Ureter (tissue), 1 donor: ENCODE results near the gene CAPZA1. TPM values are rescaled to one million over a fixed set of nuclear protein-coding genes. Genes with fewer than 3 reads are reported as not detected.

Source experiments
- DNase-seq: peaks from one replicate; pipeline ENCODE4 v3.0.0-alpha.2; 2020; ENCODE audit warnings: low spot score
- total RNA-seq: library from RNA; stranded (reverse); gene quantifications from one replicate; pipeline ENCODE4 v1.2.4, GENCODE V29; 2023
- donor health status: DM: yes; HTN: yes; CAD: no.

CAPZA1 gene
- total RNA-seq, 1 donor from 2014 or later: 146 TPM

DNA sequence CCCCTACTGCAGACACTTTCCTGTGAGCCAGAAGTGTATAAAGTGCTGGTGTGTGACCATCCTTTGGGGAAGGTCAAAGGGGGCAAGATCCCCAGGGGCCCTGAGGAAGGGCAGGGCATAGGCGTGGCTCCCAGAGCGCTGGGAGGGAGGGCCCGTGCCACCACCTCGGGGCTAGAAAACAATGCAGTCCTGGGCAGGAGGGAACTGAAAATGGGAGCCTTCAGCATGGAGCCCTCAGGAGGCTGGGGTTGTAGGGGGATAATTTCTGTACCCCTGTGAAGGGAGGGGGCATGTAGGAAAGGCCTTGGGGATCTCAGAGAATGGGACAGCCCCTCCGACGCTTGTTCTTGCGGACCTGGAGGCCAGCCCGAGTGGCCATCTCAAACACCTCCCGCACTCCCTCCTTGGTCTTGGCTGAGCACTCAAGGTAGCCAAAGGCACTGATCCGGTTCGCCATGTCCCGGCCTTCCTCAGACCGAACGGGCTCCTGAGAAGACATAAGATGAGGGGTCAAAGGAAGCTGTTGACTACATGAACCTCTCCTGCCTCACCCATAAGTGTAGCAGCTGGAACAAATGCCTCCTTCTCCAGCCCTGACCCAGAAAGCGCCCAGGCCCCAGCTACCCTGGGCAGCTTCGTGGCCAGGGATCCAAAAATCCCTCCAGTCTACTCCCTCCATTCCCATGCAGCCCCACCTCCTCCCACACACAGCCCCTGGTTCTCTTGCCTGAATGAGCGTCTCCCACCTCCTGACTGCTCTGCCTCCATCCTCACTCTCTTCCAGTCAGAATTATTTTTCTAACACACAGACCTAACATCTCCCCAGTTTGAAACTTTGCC, 81.8 kb downstream of the CAPZA1 start:
- DNase-seq: no peak

DNA sequence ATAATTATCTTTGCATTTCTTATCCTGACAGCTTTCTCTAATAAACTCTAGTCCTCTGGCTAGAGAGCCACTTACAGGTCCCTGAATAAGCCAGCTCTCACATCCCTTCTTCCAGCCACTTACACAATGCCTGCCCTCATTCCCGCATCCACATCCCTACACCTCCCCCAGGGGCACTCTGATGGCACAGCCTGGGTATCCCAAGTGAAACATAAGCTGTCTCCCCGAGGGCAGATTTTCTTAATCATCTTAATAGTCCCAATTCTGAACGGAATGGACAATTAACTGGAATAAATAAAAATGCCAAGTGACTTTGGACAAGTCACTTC, 82.4 kb downstream of the CAPZA1 start:
- DNase-seq: no peak

DNA sequence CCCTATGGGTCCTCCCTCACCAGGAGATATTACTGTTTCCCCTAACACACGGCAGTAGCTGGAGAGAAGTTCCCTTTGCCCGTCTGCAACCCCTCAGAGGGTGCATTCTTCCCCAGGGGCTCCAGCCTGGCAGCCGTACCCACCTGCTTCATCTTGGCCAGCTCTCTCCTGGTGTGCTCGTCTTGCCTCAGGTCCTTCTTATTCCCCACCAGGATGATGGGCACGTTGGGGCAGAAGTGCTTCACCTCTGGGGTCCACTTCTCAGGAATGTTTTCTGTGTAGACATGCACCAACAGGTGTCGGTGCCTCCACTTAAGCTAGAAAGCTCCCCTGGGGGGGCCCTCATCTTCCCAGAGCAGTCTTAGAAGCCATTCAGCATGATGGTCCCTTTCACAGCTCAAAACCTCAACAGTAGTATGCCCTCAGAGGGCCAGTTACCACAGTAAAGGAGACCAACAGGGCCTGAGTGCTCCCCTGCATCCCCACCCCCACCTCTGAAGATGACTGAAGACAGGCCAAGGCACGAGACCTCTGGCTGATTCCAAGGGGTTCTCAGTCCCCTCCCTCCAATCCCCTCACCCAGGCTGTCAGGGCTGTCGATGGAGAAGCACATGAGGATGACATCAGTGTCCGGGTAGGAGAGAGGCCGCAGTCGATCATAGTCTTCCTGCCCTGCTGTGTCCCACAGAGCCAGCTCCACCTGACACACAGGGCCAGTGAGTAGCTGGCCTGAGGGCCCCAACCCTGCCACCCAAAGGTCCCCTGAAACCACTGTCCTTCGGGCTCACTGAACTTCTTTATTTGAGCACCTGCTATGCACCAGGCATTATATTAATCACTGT, 83.0 kb downstream of the CAPZA1 start:
- DNase-seq: no peak

DNA sequence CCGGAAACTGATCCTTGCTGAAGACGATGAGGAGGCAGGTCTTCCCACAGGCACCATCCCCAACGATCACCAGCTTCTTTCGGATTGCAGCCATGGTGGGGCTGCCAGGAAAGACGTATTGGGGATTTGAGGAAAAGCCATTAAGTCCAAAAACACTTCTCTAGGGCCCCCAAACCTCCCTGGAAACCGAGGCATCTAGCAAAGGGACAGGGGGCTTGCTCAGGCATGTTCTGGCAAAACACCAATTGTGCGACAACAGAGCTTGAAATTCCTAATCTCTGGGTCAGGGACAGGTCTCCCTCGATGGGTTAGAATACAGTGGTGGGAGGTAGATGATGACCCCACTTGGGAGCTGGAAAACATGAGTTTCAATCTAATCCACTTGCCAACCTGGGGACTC, 84.1 kb downstream of the CAPZA1 start:
- no peak for DNase-seq

DNA sequence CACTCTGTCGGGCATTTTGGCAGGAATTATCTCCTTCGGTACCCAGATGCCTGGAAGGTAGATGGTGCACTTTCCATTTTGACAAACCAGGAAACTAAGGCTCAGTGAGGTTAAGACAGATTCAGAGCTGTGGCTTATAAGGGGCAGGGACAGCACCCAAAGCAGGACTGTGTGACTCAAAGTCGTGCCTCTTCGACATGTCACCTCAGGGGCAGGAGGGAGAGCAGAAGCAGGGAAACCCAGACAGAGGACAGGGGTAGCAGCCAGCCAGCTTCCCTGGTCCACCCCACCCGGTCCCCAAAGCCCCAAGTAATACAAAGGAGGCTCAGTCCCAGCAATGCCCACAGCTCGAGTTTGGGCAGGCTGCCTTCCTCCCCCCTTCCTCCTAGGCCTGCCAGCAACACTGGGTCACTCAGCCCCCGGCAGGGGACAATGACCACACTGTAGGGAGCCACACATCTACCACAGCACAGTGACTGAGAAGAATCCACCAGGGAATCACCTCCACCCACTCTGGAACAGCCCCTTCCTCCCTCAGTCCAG, 84.8 kb downstream of the CAPZA1 start:
- no peak for DNase-seq

DNA sequence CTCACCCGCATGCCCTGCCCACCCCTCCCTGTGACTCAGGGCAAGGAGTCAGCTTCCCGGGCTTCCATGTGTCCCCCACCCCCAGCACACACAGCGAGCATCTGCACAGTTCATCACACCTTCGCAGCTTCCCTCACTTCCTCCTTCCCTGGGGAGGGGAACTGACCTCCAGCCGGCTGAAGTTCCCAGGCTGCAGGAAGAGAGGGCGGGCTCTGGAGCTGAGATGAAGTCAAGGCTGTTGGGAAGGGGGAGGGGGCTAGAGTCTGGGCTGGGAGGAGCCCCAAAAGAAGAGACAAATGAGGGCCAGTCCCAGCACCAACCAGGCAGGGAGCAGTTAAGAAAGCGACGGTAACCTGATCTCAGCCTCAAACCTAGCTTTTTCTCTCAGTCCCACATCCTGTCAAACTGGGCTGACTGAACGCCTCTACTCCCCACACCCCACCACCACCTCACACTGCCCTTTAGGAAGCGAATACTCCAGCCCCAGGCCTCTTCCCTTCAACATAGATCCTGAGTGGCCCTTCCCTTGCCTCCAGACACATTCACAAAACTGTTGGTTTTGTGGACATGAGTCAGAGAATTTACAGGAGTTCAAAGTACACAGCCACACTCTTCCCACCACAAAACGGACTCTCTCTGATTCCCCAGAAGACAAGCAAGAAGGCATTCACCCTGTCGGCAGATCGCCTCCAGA, 85.4 kb downstream of the CAPZA1 start:
- peak; percentile 93 for DNase-seq

DNA sequence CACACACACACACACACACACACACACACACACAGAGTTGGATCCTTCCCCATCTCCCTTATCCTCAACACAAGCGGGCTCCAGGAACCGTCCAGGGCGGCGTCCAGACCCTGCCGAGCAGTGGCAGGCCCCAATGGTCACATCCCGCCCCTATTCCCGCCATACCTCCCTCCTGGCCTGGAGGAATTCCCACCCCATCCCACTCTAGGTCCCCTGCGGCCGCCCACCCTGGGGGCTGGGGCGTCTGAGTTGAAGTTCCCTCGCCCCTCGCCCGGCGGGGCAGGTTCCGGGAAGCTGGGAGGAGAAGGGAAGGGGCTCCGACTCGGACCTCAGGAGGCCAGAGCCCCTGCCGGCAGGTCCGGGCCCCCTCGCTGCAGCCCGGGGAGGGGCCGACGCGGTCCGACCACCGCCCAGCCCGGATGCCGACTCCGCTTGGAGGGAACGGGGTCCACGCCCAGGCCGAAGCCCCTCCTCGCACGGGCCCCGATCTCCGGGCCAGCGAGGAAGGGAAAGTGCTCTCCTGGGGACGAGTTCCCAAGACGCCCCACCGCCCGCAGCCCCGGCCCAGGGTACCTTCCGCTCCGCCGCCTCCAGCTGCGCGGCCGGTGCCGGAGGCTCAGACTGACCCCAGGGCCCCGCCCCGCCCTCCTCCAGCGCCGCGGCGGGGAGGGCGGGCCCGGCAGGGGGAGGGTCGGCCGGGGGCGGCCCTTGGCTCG, 87.0 kb downstream of the CAPZA1 start, which contains the start of gene RHOC:
RHOC (minus strand) TSS at position 623 of the 716 bp plus-strand sequence. CDS start 3,328 bp downstream, outside the sequence.
- DNase-seq: peak; percentile 71

DNA sequence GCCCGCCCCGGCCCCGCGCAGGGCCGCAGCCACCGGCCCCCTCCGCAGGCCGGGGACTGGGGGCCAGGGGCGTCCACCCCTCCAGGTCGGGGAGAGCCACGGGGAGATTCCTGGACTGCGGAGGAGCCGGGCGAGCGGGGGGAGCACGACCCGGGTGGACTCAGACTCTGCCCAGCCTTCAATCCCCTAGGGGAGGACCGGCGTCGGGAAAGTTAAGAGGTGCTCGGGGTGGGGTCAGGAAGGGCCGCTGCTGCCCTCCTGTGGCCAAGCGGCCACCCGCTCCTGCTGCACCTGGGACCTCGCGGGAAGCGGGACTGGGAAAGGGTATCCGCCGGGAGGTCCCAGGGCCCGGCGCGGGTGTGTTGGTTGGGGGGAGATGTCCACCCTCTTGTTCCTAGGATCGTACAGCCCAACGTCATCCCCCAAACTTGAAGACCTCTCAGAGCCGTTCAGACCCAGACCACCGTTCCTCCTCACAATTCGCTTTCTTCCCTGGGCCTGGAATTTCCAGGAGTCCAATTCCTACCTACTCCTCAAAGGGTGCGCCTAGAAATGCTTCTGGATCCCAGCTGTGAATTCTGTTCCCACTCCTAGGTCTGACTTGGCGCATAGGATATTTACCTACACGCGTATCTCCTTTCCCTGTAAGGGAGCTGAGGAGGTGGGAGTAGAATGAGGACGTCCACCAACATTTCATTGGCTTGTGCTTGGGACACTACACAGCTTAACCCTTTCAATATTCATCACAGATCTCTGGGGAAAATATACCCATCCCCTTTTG, 87.8 kb downstream of the CAPZA1 start:
- peak; percentile 90 for DNase-seq

DNA sequence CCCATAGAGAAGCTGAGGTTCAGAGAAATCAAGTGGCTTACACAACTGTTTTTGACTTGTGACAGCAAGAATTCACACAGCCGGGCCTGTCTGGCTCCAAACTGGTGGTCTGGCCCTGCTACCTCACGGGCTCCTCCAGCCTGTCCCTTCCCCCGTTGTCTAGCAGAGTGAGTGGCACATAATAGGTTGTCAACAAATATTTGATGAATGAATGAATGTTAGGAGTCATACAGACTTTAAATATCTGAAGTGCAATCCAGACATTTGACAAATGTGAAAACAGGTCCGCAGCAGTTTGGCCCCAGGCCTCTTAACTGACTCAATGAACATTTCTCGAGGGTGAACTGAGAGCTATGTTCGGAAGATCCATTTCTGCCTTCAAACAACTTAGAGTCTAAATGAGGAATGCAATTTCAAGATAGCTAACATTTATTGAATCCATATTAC, 88.4 kb downstream of the CAPZA1 start:
- DNase-seq: no peak

DNA sequence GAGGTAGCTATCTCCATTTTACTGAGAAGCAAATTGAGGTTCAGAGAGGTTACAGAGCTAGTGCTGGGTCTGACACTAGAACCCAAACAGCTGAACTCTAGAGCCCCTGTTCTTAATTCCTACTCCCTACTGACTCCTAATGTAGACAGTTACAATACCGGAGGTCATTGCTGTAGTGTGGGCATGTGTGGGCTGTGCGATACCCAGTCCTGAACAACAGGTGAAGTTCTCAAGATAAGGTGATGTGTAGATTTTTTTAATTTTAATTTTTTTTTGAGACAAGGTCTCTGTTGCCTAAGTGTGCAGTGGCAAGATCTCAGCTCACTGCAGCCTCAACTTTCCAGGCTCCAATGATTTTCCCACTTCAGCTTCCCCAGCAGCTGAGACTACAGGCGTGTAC, 88.9 kb downstream of the CAPZA1 start:
- DNase-seq: no peak

DNA sequence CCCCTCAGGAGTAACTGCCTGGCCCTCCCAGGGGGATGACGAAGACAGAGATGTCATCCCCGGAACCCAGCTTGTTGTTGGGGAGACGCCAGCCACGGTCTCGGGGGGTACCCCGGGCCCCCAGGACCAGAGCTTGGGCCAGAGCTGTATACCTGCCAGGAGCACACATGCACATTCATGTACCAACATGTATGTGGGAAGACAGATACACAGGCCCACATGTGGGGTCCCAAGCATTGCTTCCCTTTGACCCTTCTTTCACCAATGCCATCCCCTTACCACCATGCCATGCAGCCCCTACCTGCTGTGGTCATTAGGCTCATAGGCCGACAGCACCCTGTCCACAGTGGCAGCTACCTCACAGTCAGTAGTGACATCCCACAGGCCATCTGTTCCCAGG, 90.5 kb downstream of the CAPZA1 start:
- DNase-seq: no peak

DNA sequence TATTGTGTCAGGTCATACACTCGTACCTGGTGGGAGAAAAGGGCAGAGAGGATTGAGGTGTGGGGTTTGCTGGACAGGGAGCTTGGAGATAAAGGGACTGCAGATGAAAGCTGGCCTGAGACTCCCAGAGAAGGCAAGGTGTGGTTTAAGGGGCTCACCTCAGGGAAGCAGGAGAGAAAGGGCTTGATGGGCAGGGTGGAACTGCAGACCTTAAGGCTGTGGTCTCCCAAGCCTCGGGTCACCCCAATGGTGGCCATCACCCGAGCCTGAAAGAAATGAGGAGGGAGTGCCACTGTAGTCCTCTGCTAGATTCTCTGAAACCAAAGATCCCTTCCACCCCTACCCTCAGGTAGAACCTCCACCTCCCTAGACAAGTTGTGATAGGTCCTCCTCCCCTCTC, 91.0 kb downstream of the CAPZA1 start:
- no peak for DNase-seq

DNA sequence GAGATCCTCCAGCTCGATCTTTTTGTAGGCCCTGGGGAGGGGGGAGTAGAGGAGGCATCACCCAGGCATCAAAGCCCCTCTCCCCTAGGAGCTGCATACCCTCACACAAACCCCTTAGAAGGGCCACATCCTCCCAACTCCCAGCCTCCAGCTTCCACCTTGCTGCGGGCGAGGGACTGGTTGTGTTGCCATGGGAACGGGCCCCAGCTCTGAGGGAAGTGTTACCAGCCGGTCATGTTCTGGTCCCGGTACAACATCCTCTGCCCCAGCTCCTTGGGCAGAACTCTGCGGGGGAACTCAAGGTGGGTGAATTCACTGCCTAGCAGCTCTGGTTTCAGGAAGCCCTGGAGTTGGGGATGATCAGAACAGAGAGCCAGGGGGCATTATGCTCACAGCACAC, 91.4 kb downstream of the CAPZA1 start:
- DNase-seq: no peak

DNA sequence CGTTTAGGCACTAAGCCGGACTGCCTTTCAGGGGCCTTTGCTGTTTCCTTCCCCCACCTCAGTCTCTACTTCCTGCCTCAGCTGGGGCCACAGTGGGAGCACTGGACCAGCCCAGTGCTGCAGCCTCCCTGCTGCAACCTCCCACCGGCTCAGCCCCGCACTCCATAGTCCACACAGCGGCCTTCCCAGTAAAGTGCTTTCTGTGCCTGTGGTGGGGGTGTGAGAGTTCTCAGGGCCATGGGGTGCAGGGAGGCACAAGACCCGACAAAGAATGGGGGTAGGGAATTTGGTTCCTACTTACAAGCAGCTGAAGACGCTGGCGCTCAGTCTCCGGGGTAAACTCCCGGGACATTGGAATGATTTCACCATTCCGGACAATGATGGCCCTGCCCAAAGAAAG, 92.0 kb downstream of the CAPZA1 start:
- DNase-seq: no peak

DNA sequence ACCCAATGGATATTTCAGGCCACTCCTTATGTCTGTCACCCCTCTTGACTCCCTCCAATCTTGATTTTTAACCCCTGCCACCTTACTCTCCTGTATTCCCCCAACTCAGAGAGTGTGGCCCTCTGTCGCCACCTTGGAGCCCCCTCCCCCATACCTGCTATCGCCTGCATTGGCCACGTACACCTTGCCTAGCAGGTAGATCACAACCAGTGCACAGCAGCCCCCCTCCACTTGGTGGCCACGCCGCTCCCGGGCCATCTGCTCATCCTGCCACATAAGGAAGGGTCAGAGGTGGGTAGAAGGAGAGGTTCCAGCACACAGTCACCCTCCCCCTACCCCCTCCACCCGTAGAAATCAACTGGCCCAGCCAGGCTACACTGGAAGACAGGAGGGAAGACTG, 92.6 kb downstream of the CAPZA1 start:
- no peak for DNase-seq

DNA sequence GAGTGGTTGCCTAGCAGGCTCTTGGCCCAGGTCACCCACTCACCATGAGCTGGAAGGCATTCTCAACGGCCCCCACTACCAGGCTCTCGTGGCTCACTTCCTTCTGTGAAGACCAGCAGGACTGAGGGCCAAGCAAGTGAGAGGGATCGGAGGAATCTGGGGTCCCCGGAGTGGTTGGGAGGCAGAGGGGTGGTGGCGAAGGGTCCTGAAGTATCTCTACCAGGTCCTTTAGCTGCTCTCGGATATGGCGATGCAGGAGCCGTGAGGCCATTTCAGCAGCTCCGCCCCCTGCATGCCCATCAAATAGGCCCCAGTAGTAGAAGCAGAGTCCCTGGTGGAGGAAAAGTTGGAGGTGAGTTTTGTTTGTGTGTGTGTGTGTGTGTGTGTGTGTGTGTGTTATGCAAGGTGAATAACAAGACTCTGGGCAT, 93.1 kb downstream of the CAPZA1 start:
- DNase-seq: no peak

DNA sequence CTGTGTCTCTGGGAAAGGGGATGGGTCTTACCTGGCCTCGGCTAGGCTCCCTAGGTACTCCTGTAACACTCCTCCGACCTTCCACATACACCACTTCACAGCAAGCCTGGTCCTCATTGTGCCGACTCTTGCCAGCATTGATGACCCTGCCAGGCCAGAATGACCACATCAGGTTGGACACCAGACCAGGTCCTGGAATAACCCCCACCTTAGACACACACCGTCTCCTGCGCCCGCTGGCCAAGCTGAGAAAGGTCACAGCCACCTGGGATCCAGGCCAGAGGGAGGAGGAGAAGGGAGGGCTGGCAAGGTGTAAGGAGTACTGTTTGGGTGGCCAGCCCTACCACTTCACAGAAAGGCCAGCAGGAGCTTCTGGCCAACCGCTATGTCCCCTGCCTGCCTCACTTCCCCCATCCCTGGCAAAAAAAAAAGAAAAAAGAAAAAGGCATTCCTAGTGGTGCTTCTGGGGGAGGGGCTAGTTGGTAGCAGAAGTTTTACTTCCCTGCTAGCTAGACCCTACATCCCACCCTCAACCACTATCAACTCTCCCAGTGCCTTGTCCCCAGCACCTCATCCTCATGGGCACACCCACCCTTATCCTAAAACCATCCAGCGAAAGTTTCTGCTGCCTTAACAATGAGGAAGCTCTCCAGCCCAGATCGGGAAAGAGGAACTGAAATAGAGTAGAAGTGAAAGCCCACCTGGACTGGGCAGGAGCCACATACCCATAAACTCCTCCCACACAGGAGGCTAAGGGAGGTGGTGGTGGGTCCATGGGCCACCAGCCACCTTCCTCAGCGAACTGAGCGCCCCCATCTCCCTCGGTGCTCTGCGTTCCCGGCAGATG, 94.1 kb downstream of the CAPZA1 start:
- DNase-seq: no peak

DNA sequence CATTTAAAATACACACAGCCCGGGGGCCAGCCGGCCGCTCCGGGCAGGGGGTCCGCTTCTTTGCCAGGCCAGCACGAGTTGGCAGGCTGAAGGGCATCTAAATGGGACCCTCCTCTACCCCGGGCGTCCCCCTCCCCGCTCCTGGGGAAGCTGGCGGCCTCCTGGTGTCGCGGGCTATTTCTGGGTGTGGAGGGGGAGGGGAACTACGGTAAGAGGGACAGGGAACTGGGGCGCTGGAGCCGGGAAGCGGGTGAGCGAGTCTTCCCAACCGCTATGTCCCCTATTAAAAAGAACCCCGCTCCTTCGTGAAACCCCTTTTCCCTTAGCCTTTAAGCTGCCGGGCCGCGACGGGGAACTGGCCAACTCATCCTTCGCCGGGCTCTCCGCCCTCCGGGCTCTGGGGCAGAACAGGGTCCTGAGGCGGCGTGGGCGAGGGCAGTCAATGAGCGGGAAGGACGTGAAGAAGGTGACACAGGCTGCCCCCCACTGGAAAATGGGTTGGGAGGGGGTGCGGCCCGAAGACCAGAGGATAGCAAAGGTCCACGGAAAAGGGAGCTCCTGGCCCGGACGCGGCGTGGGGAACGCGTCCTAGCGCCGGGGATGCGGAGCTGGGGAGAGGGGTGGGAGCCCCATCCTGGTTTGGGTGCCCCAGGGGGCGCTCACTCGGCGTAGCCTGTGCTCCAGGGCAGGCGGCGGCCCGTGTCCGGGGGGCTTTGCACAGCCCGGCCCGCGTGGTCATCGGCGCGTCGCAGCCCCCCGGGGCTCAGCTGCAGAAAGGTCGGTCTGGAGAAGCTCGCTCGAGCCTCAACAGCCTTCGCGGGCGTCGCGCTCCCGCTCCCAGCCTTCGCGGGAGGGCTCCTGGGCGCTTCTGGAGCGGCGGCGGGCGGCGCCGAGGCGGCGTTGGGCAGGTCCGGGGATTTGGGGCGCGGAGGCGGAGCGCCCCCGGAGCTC, 95.0 kb downstream of the CAPZA1 start:
- DNase-seq: no peak
